Trophoblast cell (in vitro differentiated cells and primary cell): ENCODE data around the gene CWC22.
"Not testable (repeated sequence)": the region's sequence is repeated elsewhere in the genome, so short reads cannot be mapped to it uniquely, and the experiment has no call there.

ENCODE experiments used
- DNase-seq, 2 donors: peaks; one replicate each; pipeline ENCODE4 v3.0.0-alpha.2; 2016
- H2AFZ ChIP-seq: 2 replicates; pipeline ENCODE4 v1.6.1; 2013; ENCODE audit warnings: low read length, moderate library complexity, mild to moderate bottlenecking; ENCODE audit not compliant: insufficient read depth, poor library complexity
- H2AK5ac ChIP-seq: 2 replicates; pipeline ENCODE4 v1.6.1; 2013; ENCODE audit warnings: mild to moderate bottlenecking, low read length
- H2BK120ac ChIP-seq: 2 replicates; pipeline ENCODE4 v1.6.1; 2013; ENCODE audit warnings: low read length, mild to moderate bottlenecking, moderate library complexity; ENCODE audit not compliant: insufficient read depth, poor library complexity
- H2BK12ac ChIP-seq: 2 replicates; pipeline ENCODE4 v1.6.1; 2013; ENCODE audit warnings: mild to moderate bottlenecking, low read length, moderate library complexity
- H2BK5ac ChIP-seq: 2 replicates; pipeline ENCODE4 v1.6.1; 2013; ENCODE audit warnings: low read length, low read depth, moderate library complexity, mild to moderate bottlenecking; ENCODE audit not compliant: poor library complexity
- H3K14ac ChIP-seq: 2 replicates; pipeline ENCODE4 v1.6.1; 2013; ENCODE audit warnings: mild to moderate bottlenecking, low read length
- H3K18ac ChIP-seq: 2 replicates; pipeline ENCODE4 v1.6.1; 2013; ENCODE audit warnings: mild to moderate bottlenecking, low read length
- H3K23ac ChIP-seq: 2 replicates; pipeline ENCODE4 v1.6.1; 2013; ENCODE audit warnings: low read length
- H3K27ac ChIP-seq: 2 replicates; pipeline ENCODE4 v1.5.1; 2013; ENCODE audit warnings: low read depth, mild to moderate bottlenecking, inconsistent platforms, low read length, moderate library complexity
- H3K27me3 ChIP-seq: 2 replicates; pipeline ENCODE4 v1.6.1; 2013; ENCODE audit warnings: inconsistent platforms, mild to moderate bottlenecking, low read length, moderate library complexity; ENCODE audit not compliant: insufficient read depth
- H3K36me3 ChIP-seq, 2 experiments: 1 replicate in 1 of 2; 2 replicates in 1 of 2; pipeline ENCODE4 v1.6.1; 2013; ENCODE audit warnings: low read length in 2 of 2, mild to moderate bottlenecking in 2 of 2, moderate library complexity in 1 of 2; ENCODE audit not compliant: insufficient read depth in 2 of 2, control insufficient read depth in 1 of 2
- H3K4ac ChIP-seq: 2 replicates; pipeline ENCODE4 v1.6.1; 2013; ENCODE audit warnings: low read depth, mild to moderate bottlenecking, low read length, moderate library complexity
- H3K4me1 ChIP-seq, 2 experiments: 1 replicate in 1 of 2; 2 replicates in 1 of 2; pipeline ENCODE4 v1.6.1; 2013; ENCODE audit warnings: low read length in 2 of 2, mild to moderate bottlenecking in 2 of 2, moderate library complexity in 1 of 2; ENCODE audit not compliant: insufficient read depth in 2 of 2, control insufficient read depth in 1 of 2
- H3K4me2 ChIP-seq: 2 replicates; pipeline ENCODE4 v1.6.1; 2013; ENCODE audit warnings: inconsistent platforms, mild to moderate bottlenecking, low read length, moderate library complexity
- H3K4me3 ChIP-seq: 2 replicates; pipeline ENCODE4 v1.5.1; 2013; ENCODE audit warnings: mild to moderate bottlenecking, low read depth, low read length, inconsistent platforms
- H3K79me1 ChIP-seq: one replicate; pipeline ENCODE4 v1.6.1; 2013; ENCODE audit warnings: low read length
- H3K79me2 ChIP-seq: 2 replicates; pipeline ENCODE4 v1.6.1; 2013; ENCODE audit warnings: low read length, mild to moderate bottlenecking; ENCODE audit not compliant: control insufficient read depth, insufficient read depth, poor library complexity
- H3K9ac ChIP-seq: 2 replicates; pipeline ENCODE4 v1.6.1; 2013; ENCODE audit warnings: mild to moderate bottlenecking, low read length
- H3K9me3 ChIP-seq: 2 replicates; pipeline ENCODE4 v1.6.1; 2013; ENCODE audit warnings: low read depth, mild to moderate bottlenecking, control low read depth, inconsistent platforms, low read length; ENCODE audit not compliant: insufficient read depth
- H4K12ac ChIP-seq: 2 replicates; pipeline ENCODE4 v1.6.1; 2013; ENCODE audit warnings: low read depth, mild to moderate bottlenecking, low read length, moderate library complexity
- H4K8ac ChIP-seq: 2 replicates; pipeline ENCODE4 v1.6.1; 2013; ENCODE audit warnings: low read depth, mild to moderate bottlenecking, low read length, moderate library complexity
- H4K91ac ChIP-seq: one replicate; pipeline ENCODE4 v1.6.1; 2013; ENCODE audit warnings: low read depth, mild to moderate bottlenecking, low read length, moderate library complexity
- WGBS: extraction: QIAGEN DNeasy Blood & Tissue Kit; methylation state at CpG from one replicate; pipeline ENCODE4 v1.1.7; 2013; ENCODE audit warnings: missing lambda C conversion rate; ENCODE audit not compliant: insufficient read length, insufficient coverage; ENCODE audit errors: extremely low coverage; 5-methylcytosine and 5-hydroxymethylcytosine counted together

CWC22 gene

DNA sequence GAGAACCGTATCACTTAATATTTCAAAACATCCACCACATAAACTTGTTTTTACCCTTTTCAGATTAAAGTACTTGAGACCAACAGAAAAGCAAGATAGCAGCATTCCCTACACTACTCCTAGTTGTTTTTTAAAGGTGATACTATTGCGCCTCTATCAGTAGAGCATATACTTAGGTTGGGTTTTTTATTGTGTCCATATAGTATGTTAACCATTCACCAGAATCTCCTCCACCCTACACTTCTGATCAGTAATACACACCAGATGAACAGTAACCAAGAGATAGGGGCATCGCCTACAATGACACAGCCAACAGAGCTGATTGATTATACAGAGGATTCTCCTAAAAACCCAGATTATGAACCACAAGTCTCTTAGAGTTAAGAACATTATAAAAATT is 75.6 kb downstream of the CWC22 start:
- H3K27ac ChIP-seq = no peak overlapping the region
- H3K4me1 ChIP-seq = no peaks in the 10 kb centered on the region
- H3K18ac ChIP-seq = no peak overlapping the region
- H3K4me3 ChIP-seq = no peak overlapping the region
- H3K4ac ChIP-seq = no peak overlapping the region
- H3K79me1 ChIP-seq = no peaks in the 10 kb centered on the region
- H3K27me3 ChIP-seq = no peaks in the 10 kb centered on the region
- H4K12ac ChIP-seq = no peak overlapping the region
- no CpG with 5 or more reads among the region's 3 CpGs for WGBS
- H3K14ac ChIP-seq = no peak overlapping the region
- H2BK5ac ChIP-seq = no peak overlapping the region
- H4K8ac ChIP-seq = no peak overlapping the region
- H2BK120ac ChIP-seq = no peak overlapping the region
- no peak overlapping the region for H3K9ac ChIP-seq
- DNase-seq = no peak
- H3K23ac ChIP-seq = no peak overlapping the region
- no peak overlapping the region for H3K4me2 ChIP-seq
- H3K36me3 ChIP-seq = peaks cover 0 to 2% of the 10 kb centered on the region in 2 experiments
- no peak overlapping the region for H2BK12ac ChIP-seq
- no peak overlapping the region for H2AFZ ChIP-seq
- H3K79me2 ChIP-seq = no peaks in the 10 kb centered on the region
- H4K91ac ChIP-seq = no peak overlapping the region
- no peak overlapping the region for H2AK5ac ChIP-seq
- no peaks in the 10 kb centered on the region for H3K9me3 ChIP-seq

DNA sequence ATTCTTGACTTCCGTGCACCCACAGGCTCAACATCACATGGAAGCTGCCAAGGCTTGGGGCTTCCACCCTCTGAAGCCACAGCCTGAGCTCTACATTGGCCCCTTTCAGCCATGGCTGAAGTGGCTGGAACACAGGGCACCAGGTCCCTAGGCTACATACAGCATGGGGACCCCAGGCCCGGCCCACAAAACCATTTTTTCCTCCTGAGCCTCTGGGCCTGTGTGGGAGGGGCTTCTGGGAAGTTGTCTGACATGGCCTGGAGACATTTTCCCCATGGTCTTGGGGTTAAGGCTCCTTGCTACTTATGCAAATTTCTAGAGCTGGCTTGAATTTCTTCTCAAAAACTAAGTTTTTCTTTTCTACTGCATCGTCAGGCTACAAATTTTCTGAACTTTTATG is 77.1 kb downstream of the CWC22 start:
- not testable (repeated sequence) for H2BK5ac ChIP-seq, H3K36me3 ChIP-seq, H3K79me2 ChIP-seq, H4K8ac ChIP-seq, H3K4ac ChIP-seq, H3K4me1 ChIP-seq, H3K9me3 ChIP-seq, H3K14ac ChIP-seq, H2BK12ac ChIP-seq, H3K27ac ChIP-seq, H2AK5ac ChIP-seq, H3K9ac ChIP-seq, H3K27me3 ChIP-seq, H3K4me3 ChIP-seq, H3K18ac ChIP-seq, H3K79me1 ChIP-seq, H2BK120ac ChIP-seq, H4K91ac ChIP-seq, H4K12ac ChIP-seq, H3K4me2 ChIP-seq, H2AFZ ChIP-seq, H3K23ac ChIP-seq, DNase-seq
- no CpG with 5 or more reads among the region's 3 CpGs for WGBS

DNA sequence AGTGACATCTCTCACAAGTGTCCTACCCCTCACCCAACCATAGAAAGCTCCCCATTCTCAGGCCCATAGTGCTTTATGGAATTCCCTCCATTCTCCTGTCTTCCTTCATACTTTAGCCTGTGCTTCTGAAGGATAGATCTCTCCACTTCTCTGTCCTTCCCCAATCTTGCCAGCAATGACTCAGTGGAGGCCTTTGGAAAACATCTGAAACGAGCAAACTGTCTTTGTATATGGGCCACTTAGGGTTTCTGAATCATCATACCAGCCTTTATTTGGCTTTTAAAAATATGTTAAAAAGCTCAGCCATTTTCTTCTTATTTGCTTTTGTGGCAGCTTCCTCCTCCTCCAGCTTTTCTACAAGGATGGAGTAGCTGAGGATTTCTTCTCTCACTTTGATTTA is 80.1 kb downstream of the CWC22 start:
- H3K14ac ChIP-seq = no peak overlapping the region
- no peak overlapping the region for H3K23ac ChIP-seq
- no peak overlapping the region for H4K91ac ChIP-seq
- no peaks in the 10 kb centered on the region for H3K9me3 ChIP-seq
- H3K27me3 ChIP-seq = no peaks in the 10 kb centered on the region
- no peak overlapping the region for H2BK12ac ChIP-seq
- peaks cover 0 to 2% of the 10 kb centered on the region in 2 experiments for H3K36me3 ChIP-seq
- no peak overlapping the region for H2AK5ac ChIP-seq
- no peak overlapping the region for H3K27ac ChIP-seq
- H3K4me2 ChIP-seq = no peak overlapping the region
- no peak overlapping the region for H2AFZ ChIP-seq
- H3K4ac ChIP-seq = no peak overlapping the region
- no peaks in the 10 kb centered on the region for H3K79me2 ChIP-seq
- no peak for DNase-seq
- WGBS = no CpG with 5 or more reads among the region's 1 CpG
- no peaks in the 10 kb centered on the region for H3K4me1 ChIP-seq
- H3K9ac ChIP-seq = no peak overlapping the region
- H4K8ac ChIP-seq = no peak overlapping the region
- no peak overlapping the region for H2BK5ac ChIP-seq
- H4K12ac ChIP-seq = no peak overlapping the region
- no peak overlapping the region for H3K18ac ChIP-seq
- no peaks in the 10 kb centered on the region for H3K79me1 ChIP-seq
- H2BK120ac ChIP-seq = no peak overlapping the region
- no peak overlapping the region for H3K4me3 ChIP-seq

DNA sequence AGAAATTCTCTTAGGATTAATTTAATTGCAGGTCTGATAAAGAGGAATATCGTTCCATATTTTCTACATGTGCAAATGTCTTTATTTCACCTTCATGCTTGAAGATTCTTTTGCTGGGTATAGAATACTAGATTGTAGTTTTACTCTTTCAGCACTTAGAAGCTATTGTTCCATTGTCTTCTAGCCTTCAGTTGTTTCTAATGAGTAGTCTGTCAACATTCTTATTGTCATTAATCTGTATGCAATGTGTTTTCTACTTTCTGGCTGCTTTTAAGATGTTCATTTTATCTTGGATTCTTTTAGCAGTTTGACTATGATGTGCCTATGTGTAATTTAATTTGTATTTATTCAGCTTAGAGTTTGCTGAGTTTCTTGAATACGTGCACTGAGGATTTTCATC is 81.4 kb downstream of the CWC22 start:
- Histone ChIP-seq H3K79me1 (no peaks in the 10 kb centered on the region), H3K36me3 (peaks cover 0 to 2% of the 10 kb centered on the region in 2 experiments), H2BK120ac (no peak overlapping the region), H3K9me3 (no peaks in the 10 kb centered on the region), H3K4me2 (no peak overlapping the region), H3K4me1 (no peaks in the 10 kb centered on the region), H3K79me2 (no peaks in the 10 kb centered on the region), H3K14ac (no peak overlapping the region), H3K27me3 (no peaks in the 10 kb centered on the region), H2AFZ (no peak overlapping the region), H2BK12ac (no peak overlapping the region), H2AK5ac (no peak overlapping the region), H3K23ac (no peak overlapping the region), H3K4ac (no peak overlapping the region), H3K27ac (no peak overlapping the region), H4K91ac (no peak overlapping the region), H4K8ac (no peak overlapping the region), H3K4me3 (no peak overlapping the region), H2BK5ac (no peak overlapping the region), H4K12ac (no peak overlapping the region), H3K18ac (no peak overlapping the region), H3K9ac (no peak overlapping the region)
- WGBS = no CpG with 5 or more reads among the region's 2 CpGs
- DNase-seq = no peak

DNA sequence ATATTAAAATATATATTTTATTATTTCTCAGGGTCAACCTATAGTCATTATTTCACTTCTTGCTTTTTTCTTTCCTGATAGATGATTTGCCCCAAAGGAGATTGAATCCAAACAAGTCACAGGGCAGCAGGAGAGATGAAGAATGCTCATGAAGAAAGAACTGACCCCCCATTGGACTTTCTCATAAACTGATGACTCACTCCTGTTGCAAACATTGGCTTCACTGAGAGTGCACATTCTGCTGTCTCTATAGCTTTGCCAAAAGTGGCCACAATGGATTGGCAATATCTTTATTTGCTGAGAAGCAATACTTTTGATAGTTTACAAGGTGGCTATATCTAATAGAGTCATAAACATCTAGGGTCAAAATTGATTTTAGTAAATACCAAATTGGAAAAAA is 89.8 kb downstream of the CWC22 start:
- H3K79me2 ChIP-seq = no peaks in the 10 kb centered on the region
- no peak overlapping the region for H3K9ac ChIP-seq
- no peak overlapping the region for H3K23ac ChIP-seq
- H3K4me3 ChIP-seq = no peak overlapping the region
- no peak overlapping the region for H4K91ac ChIP-seq
- no peak overlapping the region for H3K27ac ChIP-seq
- no peaks in the 10 kb centered on the region for H3K4me1 ChIP-seq
- H2BK12ac ChIP-seq = no peak overlapping the region
- no peak overlapping the region for H4K8ac ChIP-seq
- no peak overlapping the region for H2AFZ ChIP-seq
- H3K14ac ChIP-seq = no peak overlapping the region
- no peak overlapping the region for H4K12ac ChIP-seq
- no peaks in the 10 kb centered on the region for H3K36me3 ChIP-seq
- H3K79me1 ChIP-seq = no peaks in the 10 kb centered on the region
- DNase-seq = no peak
- H2BK5ac ChIP-seq = no peak overlapping the region
- H3K9me3 ChIP-seq = no peaks in the 10 kb centered on the region
- H2AK5ac ChIP-seq = no peak overlapping the region
- no peak overlapping the region for H3K4ac ChIP-seq
- no peaks in the 10 kb centered on the region for H3K27me3 ChIP-seq
- no peak overlapping the region for H3K18ac ChIP-seq
- no peak overlapping the region for H2BK120ac ChIP-seq
- no peak overlapping the region for H3K4me2 ChIP-seq
